GM12892 (cell line): Measurements from ENCODE around the gene BZW1.
"Not testable (repeated sequence)": the region's sequence is repeated elsewhere in the genome, so short reads cannot be mapped to it uniquely, and the experiment has no call there.

Experiments used
- DNase-seq: peaks from one replicate; pipeline ENCODE4 v3.0.0; 2011; ENCODE audit not compliant: insufficient read length
- FAIRE-seq: peaks from 2 replicates; lab custom pipeline; 2011; peaks lifted over from hg19 to GRCh38; lab: Jason Lieb, UNC
- POLR2A ChIP-seq: IDR thresholded peaks from 2 replicates; pipeline ENCODE4 v1.6.1; 2011; ENCODE audit warnings: low read depth, low read length, control low read depth
- POLR2AphosphoS5 ChIP-seq: IDR thresholded peaks from 2 replicates; pipeline ENCODE4 v1.6.1; 2011; ENCODE audit warnings: low read depth, low read length, control low read depth
- TAF1 ChIP-seq: IDR thresholded peaks from 2 replicates; pipeline ENCODE4 v1.6.1; 2011; ENCODE audit warnings: low read depth, mild to moderate bottlenecking, control low read depth, low read length, borderline replicate concordance

BZW1 gene

DNA sequence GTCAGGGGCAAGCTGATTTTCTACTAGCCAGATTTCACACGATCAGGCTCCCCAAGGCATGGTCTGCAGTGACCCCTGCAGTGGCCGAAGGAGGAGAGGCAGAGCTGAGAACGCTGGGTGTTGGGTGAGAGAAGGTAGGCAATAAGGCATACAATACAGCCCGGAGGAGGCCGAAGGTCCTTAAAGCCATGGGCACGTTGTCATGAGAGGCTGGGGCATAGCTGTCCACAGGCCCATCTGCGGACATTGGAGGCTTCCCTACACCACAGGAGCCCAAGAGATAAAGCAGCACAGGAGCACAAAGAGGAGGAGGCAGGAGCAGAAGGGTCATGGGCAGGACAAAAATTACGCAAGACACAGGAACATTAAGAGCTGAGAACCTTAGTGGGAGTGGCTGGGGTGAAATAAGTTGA, 16.7 kb upstream of the BZW1 start:
- DNase-seq, result no peak
- no peak for TF ChIP-seq POLR2AphosphoS5
- TF ChIP-seq TAF1, result no peak
- TF ChIP-seq POLR2A, result no peak
- FAIRE-seq, result no peak

DNA sequence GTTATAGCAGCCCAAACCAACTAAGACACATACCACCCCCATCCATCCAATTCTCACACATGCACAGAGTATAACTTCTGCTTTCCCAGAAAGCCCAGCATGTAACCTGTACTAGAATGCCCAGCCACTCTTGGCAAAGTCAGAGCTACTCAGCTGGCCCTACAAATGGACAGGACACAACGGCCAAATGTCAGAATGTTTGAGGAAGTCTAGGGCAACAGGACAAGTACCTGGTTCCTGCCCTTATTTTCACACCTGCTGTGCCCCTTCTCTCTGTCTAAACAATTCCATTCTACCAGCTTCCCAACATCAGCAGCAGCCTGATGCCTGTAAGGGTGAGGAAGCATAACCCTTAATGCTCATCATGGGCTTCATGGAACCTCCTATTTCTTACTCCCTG, 15.1 kb upstream of the BZW1 start:
- TF ChIP-seq POLR2AphosphoS5, result no peak
- TF ChIP-seq POLR2A, result no peak
- no peak for TF ChIP-seq TAF1
- no peak for DNase-seq
- FAIRE-seq, result no peak

DNA sequence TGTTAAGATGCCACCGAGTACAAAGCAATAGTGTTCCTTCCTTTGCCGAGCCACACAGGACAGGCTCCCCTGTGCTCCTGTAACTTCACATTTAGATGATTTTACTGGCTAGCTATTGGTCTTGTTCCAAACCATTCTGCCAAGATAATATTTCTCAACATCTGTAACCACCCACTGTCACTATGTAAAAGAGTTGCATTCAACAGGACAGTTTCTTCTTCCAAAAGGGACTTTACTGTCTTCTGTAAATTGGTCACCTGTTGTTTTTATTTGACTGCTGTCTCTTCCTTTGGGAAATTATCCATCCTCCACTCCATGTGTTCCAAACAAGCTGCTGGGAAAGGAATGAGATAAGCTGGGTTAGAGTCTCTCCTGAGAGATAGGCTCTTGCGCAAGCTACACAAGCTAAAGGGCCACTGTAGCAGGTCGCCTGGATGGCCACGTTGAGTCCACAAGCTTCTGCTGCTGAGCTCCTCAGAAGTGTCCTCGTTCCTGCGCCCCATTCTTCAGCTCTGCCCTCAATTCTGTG, 14.4 kb upstream of the BZW1 start:
- no peak for FAIRE-seq
- no peak for DNase-seq
- TF ChIP-seq POLR2A (no peak), POLR2AphosphoS5 (no peak), TAF1 (no peak)

DNA sequence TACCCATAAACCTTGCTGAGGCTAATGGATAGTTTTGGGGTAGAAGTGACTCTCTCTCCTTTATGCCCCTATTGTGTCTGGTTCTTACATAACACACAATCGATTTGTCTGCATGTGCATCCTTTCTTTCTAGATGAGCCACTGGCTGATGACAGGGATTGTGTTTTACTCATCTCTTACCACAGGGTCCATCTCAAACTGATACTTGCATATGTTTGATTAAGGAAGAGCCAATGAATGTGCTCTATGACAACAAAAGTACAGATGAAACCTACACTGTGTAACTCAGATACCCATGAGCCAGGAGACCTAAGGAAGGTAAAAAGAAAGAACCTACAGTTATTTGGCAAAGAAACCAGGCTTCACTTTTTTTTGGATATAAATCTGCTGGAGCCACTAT, 13.2 kb upstream of the BZW1 start:
- DNase-seq (no peak), FAIRE-seq (no peak)
- TF ChIP-seq TAF1, result no peak
- no peak for TF ChIP-seq POLR2AphosphoS5
- no peak for TF ChIP-seq POLR2A

DNA sequence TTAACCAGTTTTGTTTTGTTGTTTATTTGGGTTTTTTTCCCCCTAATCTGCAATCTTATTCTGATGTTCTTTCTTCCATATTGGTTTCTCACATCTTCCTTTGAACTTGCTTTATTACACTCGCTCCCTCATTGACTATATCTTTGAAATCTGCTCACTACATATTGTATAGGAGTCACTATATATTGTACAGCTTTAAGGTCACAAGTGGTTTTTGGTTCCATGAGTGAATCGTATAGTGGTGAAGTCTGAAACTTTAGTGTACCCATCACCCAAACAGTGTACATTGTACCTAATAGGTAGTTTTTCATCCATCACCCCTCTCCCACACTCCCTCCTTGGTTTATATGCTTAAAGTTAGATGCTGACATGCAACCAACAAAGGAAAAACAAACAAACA, 11.3 kb upstream of the BZW1 start:
- FAIRE-seq, result no peak
- TF ChIP-seq POLR2AphosphoS5 (no peak), TAF1 (no peak), POLR2A (no peak)
- DNase-seq, result no peak

DNA sequence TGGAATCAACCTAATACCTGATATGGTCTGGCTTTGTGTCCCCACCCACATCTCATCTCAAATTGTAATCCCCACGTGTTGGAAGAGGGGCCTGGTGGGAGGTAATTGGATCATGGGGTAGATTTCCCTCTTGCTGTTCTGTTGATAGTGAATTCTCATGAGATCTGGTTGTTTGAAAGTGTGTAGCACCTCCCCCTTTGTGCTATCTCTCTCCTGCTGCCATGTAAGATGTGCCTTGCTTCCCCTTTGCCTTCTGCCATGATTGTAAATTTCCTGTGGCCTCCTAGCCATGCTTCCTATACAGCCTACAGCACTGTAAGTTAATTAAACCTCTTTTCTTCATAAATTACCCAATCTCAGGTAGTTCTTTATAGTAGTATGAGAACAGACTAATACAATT, 10.3 kb upstream of the BZW1 start:
- not testable (repeated sequence) for FAIRE-seq

DNA sequence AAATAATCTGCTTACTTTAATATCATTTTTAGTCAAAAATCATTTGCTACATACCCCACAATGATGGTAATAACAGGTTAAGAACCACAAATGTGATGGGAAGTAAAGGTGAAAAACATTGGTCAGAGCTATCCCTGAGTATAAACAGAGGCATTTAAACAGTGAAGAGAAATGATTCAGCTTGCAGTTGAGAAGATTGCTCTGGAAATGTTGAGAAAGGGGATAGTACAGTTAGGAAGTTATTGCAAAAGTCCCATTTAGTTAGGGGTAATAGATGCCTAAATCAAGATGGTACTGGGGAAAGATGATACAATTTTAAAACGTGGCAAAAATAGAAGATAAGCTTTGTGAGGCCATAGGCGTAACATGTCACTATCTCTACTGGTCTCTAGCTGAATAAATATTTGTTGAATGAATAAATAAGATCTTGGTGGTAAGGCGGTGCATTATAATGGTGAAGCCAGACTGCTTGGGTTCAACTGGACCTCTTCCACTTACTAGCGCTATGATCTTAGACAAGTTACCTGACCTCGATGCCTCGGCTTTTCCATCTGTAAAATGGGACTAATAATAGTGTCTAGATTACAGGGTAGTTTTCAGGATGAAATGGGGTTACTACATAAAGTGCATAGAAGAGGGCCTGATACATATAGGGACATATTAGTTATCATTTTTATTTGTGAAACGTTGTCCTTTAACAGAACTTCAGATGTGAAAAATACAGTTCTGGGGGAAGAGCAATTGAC, 2.0 kb upstream of the BZW1 start:
- no peak for FAIRE-seq

More for the DNA sequence above, 10.3 kb upstream of the BZW1 start:
- DNase-seq, result not testable (repeated sequence)

DNA sequence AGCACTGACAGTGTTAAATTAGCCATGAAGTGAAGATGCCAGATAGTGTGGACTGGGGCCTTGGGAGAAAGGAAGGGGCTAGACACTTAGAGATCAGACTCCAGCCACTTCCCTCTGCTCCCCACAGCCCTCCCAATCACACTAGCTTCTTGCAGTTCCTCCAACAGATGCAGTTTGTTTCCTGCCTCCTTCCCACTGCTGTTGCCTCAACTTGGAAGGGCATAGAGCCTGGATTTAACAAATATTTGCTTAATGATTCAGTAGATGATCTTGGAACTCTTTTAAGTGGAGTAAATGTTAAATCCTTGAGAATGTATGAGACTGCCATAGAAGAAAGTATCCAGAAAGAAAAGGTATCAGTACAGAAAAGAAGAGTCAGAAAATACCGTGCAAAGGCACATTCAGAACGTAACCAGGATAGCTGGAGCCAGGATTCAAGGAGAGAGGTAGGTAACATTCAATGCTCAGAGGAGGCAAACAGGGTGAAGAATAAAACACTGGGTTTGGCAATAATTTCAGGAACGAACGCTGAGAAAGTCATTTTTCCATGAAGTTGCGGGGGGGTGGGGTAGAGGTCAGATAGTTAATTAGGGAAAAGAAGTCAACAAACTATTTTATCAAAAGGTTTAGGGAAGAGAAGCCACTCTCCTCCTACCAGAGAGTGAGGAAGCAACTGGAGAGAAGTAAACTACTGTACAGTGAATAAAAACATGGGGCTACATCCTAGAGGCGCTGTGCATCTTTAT, 1.3 kb upstream of the BZW1 start:
- DNase-seq (no peak), FAIRE-seq (no peak)

More for the DNA sequence above, 2.0 kb upstream of the BZW1 start:
- no peak for TF ChIP-seq POLR2A
- TF ChIP-seq POLR2AphosphoS5, result no peak
- TF ChIP-seq TAF1, result no peak
- no peak for DNase-seq

DNA sequence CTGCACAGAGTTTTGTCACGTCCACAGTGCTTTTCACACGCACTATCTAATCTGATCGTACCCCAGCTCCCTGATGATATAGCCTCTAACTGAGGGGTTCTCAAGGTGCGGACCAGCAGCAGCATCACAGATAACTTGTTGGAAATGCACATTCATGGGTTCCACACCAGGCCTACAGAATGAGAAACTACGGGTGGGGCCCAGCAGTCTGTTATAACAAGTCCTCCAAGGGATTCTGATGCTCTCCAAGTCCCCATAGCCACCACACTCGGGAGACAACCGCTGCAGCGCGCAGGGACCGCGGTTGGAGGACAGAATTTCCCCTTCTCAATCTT, 745 bp upstream of the BZW1 start:
- TF ChIP-seq POLR2A, result no peak
- TF ChIP-seq POLR2AphosphoS5, result no peak
- no peak for TF ChIP-seq TAF1
- no peak for DNase-seq
- FAIRE-seq, result no peak

More for the DNA sequence above, 1.3 kb upstream of the BZW1 start:
- TF ChIP-seq POLR2A (no peak), TAF1 (no peak), POLR2AphosphoS5 (no peak)

DNA sequence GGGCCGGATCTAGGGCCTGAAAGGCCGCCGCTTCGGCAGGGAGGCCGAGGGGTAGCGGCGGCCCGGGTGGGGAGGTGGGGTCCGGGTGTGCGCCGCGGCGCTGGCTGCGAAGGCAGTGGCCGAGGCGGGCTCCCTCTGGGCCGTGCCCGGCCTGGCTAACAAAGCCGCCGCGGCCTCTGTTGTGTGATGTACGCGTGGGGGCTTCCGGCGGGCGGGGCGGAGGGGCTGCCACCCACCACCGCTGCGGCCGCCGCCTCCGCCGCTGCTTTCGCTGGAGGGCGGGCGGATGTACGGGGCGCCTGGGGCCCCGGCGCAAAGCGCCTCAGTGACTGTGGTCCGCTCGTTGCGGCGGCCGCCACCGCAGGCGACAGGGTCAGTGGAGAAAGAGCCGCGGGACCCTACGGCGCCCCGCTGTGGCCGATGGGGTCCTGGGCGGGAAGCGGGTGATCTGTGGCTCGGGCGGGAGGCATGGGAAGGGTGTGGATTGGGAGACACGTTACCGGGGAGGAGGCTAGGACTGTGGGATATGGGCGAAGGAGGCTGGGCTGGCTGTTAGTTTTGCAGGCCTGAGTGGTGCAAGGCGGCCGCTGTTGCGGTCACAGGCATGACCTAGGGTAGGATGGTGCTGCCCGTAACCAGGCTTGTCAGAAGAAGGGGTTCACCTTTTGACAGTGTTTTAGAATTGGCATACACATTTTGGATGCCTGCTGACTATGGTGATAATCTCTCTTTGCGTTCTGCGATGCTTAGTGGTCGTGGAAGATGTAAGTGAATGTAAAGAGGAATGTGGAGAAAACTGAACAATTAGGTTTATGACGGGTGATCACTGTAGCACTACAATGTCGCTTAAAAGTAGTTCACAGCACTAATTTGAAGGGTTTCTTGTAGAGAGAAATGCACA, 662 bp downstream of the BZW1 start:
- TF ChIP-seq POLR2AphosphoS5, result no peak; the same call in 1 of the 2 replicates
- no peak for TF ChIP-seq POLR2A
- no peak for TF ChIP-seq TAF1
- DNase-seq (peak; percentile 39), FAIRE-seq (peak; percentile 68)

DNA sequence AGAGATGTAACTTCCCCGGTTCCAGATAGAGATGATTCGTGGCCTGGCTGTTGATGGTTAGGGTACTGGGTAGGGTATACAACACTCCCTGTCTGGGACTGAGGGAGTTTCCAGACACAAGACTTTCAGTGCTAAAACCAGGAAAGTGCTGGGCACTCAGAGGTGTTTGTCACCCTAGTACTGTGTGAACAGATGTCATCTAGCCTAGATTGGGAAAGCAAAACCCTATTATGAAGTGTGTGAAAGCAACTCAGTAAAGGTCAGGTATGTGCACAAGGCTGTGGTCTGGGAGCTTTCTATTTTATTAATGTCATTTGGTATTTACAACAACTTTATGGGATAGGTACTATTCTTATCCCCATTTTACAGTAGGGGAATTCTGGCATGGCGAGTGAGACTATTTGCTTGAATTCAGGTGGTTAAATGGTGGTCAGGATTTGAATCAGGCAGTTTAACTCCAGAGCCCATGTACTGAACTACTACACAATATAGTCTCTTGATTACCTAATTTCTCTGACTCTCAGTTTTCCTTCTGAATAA, 2.6 kb downstream of the BZW1 start:
- FAIRE-seq, result peak; percentile 50
- TF ChIP-seq TAF1, result no peak
- no peak for DNase-seq

DNA sequence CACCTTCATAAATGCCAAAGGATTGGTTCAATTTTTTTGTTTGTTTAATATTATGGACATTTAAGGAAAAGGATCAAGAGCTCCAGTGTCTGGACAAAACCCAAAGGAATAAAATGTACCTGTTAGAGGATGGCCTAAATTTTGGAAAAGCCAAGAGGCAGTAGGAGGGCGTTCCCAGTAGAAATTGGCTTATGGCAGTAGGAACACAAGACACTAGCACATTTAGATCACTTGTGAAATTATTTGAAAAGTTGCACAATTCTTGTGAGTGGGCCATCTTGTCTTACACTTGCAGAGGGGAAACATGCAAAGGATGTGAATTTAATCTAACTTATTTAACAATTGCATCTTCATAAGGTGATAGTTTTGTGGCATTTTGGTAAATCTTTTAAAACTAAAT, 3.2 kb downstream of the BZW1 start:
- FAIRE-seq (no peak), DNase-seq (no peak)
- TF ChIP-seq POLR2A (no peak), POLR2AphosphoS5 (no peak), TAF1 (no peak)

DNA sequence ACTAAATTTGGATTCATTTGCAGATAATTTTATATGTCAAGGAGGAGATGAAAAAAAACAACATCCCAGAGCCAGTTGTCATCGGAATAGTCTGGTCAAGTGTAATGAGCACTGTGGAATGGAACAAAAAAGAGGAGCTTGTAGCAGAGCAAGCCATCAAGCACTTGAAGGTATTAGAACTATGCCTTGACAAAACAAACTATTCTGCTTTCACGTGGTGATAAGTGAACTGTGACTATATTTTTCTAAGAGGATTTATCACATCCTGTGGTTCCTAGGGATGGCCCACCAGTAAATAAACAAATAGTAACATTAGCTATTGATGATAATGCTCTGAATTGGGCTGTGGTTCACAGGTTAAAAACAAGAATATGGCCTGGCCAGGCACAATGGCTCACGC, 7.0 kb downstream of the BZW1 start:
- not testable (repeated sequence) for FAIRE-seq, DNase-seq
